NCI-H2196 (cell line): ENCODE measurements around the gene DIAPH2.
"Not testable (repeated sequence)": the region's sequence is repeated elsewhere in the genome, so short reads cannot be mapped to it uniquely, and the experiment has no call there.

Experiments
- DNase-seq: peaks from one replicate; lab custom pipeline; 2025; ENCODE audit not compliant: unreplicated experiment; lab: John Stamatoyannopoulos, UW

DIAPH2 gene

GRCh38 chrX:97367125-97367524 is 682.5 kb downstream of the DIAPH2 start:
- no peak for DNase-seq

GRCh38 chrX:97369947-97370346 is 685.3 kb downstream of the DIAPH2 start:
- no peak for DNase-seq

GRCh38 chrX:97372001-97372766 is 687.5 kb downstream of the DIAPH2 start:
- no peak for DNase-seq

DNA sequence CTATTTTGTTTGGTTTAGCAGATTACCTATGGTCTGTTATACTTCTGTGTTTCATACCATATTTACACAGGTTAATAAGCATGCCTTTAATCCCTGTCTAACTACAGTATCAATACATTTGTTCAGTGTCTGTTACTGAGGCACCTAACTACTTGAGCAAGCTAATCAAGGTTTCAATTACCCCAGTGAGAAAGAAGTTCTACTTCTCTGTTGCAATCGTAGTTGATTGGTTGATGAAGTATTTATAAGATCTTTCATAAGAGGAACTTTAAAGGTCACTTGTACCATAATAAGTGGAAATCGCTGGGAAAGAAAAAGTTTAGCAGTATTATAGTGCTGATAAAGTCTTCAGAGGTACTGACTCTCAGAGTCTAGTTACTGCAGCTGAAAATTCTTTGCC is 689.6 kb downstream of the DIAPH2 start:
- DNase-seq, result no peak

DNA sequence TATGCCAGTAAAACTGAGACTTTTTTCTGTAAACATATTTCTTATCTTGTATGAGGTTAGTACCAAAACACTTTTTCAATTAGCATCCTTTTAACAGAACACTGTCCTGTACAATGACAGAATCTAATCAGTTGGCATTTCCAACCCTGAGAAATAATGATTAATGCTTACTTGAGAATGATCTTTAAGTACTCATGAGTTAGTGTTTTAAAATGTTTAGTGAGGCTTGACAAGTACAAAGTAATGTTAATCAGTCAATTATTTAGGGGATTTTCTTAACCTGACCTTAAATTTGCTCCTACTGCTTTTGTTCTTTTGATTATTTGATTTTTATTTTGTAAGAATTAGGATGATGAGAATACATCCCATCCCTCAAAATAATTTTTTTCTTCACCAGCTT is 695.6 kb downstream of the DIAPH2 start:
- DNase-seq, result no peak

GRCh38 chrX:97384685-97385084 is 700.0 kb downstream of the DIAPH2 start:
- no peak for DNase-seq

- no peak for DNase-seq
These were observed 702.4 kb downstream of the DIAPH2 start for GRCh38 chrX:97387004-97387403.

- DNase-seq, result no peak
These were observed 705.1 kb downstream of the DIAPH2 start for GRCh38 chrX:97389761-97390192.

- no peak for DNase-seq
These were observed 712.7 kb downstream of the DIAPH2 start for GRCh38 chrX:97397371-97397770.

DNA sequence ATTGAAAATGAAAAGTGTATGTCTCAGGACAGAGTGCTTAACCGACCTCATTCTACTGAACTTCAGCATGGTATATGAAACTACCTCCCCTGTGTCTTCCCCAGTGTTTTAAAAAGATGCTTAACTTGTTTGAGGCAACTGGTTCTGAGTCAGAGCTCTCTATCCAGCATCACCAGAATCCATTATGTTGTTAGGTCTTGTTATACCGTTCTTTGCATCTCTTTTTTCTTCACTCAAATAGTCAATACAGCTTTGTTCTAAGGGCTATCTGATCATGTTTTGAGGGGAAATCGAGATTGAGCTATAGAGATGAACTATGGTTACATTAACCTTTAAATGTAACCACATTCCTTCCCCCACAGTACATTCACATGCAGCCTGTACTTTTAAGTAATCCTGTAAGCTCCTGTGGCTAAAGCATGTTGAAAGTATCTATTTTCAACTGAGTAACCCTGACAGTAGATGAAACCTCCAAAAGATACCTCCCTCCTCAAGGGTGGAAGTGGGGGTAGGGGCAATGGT is 713.4 kb downstream of the DIAPH2 start:
- DNase-seq, result no peak

DNA sequence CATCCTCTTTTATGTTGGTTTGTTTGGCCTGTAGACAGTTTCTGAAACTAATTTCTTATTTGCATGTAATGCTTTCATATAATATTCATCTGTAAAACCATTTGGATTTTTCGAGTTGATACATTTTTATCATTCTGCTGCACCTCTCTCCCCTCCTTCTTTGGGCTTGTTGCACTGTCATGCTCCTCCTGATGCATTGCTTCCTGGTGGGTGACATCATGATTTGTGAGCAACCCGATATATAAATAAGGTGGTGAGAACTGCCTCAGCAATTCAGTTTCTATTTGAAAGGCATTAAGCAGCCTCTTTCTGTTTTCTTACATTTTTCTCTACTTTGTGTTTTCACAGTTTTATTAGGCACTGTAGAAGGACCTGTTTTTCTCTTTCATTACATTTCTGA is 714.8 kb downstream of the DIAPH2 start:
- no peak for DNase-seq

DNA sequence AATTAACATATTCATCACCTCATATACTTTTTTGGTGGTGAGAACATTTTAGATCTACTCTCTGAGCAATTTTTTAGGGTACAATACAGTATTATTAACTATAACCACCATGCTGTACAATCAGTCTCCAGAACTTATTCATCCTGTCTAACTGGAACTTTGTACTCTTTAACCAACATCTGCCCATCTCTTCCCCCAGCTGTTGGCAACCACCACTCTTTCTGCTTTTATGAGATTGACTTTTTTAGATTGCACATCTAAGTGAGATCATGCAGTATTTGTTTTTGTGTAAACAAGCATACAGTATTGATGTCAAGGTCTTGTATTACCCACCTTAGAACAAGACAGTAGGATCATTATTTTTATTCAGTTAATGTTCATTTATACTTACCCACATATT is 715.9 kb downstream of the DIAPH2 start:
- no peak for DNase-seq

DNA sequence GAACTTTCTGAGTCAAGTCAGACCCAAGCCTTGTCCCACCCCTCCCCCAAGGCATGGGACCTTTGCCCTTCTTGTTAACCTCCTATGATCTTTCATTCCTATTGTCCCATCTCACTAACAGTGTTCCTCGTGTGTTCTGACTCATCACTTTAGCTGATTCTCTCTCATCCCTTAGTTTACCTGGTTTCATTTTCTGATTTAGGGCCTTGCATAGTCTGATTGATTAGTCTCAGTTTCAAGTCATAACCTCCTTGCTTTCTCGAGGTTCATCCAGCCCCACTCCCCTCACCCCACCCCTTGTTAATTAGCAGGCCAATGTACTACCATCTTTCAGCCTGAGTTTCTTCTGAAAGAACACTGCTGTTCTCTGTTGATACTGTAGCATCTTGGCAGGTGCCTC is 716.5 kb downstream of the DIAPH2 start:
- no peak for DNase-seq

DNA sequence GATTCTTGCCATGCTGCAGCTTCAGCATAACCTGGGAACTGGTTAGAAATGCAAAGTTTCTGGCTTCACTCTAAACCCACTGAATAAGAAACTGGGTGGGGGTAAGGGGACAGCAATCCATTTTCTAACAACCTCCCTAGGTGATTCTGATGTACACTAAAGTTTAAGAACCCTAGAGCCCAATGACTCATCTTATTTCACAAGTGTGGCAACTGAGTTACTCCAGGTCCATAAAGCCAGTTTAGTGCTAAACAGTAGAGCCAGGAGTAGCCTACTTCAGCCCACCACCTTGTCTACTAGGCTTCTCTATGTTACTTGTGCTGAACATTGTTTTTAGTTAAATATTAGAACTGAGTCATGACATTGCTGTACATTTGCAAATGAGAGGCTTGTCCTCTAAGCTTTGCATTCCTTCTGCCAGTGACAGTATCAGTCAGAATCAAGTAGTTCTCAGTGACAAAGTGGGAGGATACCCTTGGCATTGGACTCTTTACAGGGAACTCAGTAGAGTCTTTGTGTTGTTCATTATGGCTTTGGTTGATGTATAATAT is 717.0 kb downstream of the DIAPH2 start:
- no peak for DNase-seq

DNA sequence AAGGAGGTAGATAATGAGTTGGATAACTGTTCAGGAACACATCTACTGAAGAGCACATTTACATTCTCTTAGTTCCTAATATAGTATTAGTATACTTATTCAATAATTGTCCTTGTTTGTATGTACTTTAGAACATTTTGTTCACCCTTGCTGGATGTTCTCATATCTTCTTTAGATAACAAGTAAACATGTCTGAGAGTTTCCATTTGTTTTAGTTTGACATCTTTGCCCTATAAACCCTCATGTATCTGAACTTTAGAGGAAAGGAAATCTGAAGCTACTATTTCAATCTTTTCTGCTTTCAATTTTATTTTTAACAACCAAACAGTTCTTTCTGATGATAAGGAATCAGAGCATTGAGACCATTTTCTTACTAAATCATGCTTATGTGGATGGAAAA is 717.7 kb downstream of the DIAPH2 start:
- DNase-seq, result no peak

DNA sequence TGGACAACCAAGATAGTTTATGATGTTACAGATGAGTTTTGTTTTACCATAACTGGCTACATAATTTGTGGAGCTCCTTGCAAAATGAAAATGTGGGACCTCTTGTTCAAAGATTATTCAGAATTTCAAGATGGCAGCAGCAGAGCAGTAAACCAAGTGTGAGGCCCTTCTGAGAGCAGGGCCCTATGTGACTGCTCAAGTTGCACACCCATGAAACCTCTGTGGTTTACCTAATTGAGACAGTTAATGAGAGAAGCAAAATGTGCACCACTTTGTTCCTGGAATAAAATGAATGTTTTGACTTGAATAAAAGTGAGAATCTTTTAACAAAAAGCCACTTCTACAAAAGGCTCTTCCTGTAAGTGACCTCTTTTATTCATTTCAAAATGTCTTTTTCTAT is 718.3 kb downstream of the DIAPH2 start:
- no peak for DNase-seq

- no peak for DNase-seq
These were observed 720.5 kb downstream of the DIAPH2 start for GRCh38 chrX:97405031-97405660.

DNA sequence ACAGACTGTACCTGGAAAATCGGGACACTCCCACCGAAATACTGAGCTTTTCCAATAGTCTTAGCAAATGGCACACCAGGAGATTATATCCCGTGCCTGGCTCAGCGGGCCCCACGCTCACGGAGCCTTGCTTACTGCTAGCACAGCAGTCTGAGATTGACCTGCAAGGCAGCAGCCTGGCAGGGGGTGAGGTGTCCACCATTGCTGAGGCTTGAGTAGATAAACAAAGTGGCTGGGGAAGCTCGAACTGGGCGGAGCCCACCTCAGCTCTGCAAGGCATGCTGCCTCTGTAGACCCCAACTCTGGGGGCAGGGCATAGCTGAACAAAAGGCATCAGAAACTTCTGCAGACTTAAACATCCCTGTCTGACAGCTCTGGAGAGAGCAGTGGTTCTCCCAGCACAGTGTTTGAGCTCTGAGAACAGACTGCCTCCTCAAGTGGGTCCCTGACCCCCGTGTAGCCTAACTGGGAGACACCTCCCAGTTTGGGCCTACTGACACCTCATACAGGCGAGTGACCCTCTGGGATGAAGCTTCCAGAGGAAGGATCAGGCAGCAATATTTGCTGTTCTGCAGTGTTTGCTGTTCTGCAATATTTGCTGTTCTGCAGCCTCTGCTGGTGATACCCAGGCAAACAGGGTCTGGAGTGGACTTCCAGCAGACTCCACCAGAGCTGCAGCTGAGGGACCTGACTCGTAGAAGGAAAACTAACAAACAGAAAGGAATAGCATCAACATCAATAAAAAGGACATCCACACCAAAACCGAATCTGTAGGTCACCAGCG is 725.2 kb downstream of the DIAPH2 start:
- not testable (repeated sequence) for DNase-seq

- no peak for DNase-seq
These were observed 731.8 kb downstream of the DIAPH2 start for GRCh38 chrX:97416461-97416860.

DNA sequence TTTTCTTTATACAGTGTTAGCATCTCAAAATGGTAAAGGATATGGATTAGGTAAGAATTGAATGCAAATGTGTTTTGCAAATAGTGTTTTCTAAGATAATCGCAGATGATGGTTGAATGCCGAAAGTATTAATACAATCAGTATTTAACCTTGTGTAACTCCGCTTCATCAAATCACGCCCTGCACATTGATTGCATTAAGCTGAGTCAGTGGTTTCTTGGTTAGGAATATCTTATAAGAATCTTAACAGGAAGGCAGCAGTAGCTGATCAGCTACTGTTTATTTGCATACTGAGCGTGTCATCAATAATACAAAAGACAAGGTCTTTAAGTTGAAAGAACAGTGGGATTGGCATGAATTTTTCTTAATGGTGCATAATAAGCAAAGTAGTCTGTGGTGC is 744.5 kb downstream of the DIAPH2 start:
- DNase-seq, result no peak

DNA sequence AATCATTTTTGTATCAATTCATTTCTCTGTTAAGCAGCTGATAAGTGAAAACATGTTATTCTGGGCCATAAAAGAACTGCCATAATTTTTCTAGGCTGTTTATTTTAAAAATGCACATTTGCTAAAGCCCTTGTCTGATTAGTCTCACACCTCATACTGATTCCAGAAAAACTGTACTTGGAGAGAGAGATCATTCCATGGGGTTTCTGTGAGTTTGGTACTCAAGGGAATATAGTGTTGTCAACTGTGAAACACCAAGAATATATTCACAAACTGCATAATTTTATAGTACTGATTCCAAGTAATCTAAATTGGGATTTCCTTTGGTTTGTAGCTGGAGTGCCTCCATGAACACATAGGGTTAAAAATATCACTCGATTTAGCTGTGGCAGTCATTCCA is 746.6 kb downstream of the DIAPH2 start:
- no peak for DNase-seq
